ENCODE measurements around the gene FAM76A. TPM values are rescaled to one million over a fixed set of nuclear protein-coding genes. Genes with fewer than 3 reads are reported as not detected.

The FAM76A gene
- total RNA-seq, 4 donors from 2014 or later, result 17.4 to 30.0 (median 20.0) TPM

DNA sequence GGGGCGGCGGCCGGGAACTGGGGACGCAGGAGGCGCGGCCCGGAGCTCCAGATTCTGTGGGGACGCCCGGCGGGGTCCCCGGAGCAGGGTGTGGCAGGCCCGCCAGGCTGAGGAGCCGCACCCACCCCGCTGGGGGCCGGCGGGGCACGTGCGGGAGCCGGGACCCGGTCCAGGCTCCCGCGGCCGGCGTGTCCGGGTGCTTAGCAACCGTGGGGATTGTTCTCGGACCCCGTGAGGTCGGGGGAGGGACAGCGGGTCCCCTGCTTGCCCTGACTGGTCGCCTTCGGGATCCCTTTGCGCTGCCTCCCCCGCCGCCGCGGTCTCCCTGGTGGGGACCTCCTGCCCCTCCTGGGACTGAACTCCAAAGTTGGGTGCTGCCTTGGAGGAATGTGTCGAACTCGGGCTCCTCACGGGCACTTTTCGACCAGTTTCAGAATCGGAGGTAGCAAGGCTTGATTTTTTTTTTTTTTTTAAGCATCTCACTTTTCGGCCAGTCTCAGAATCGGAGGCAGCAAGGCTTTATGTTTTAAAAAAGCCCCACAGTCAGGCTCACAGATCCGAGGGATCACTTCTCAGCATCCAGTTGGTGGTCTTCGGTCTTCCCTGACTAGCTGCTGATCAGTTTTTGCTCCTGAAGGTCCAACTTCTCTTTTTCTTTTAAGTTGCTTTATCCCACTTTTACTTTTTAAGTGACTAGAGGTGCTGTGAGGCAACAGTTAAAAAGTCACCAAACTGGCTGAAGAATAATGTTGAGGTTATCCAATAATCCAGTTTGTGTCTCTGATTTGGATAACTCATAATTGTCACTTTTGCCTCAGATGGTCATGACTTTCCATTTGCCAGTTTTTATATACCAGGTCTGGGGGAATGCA, 648 bp downstream of the FAM76A start:
- TF ChIP-seq, protein P1, sequence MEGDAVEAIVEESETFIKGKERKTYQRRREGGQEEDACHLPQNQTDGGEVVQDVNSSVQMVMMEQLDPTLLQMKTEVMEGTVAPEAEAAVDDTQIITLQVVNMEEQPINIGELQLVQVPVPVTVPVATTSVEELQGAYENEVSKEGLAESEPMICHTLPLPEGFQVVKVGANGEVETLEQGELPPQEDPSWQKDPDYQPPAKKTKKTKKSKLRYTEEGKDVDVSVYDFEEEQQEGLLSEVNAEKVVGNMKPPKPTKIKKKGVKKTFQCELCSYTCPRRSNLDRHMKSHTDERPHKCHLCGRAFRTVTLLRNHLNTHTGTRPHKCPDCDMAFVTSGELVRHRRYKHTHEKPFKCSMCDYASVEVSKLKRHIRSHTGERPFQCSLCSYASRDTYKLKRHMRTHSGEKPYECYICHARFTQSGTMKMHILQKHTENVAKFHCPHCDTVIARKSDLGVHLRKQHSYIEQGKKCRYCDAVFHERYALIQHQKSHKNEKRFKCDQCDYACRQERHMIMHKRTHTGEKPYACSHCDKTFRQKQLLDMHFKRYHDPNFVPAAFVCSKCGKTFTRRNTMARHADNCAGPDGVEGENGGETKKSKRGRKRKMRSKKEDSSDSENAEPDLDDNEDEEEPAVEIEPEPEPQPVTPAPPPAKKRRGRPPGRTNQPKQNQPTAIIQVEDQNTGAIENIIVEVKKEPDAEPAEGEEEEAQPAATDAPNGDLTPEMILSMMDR (IDR thresholded peaks at IDR 0.05), result no peak
- ATAC-seq (ENCODE audit: low FRiP score), result peak; percentile 8
- no peak for DNase-seq (ENCODE audit: low spot score)

DNA sequence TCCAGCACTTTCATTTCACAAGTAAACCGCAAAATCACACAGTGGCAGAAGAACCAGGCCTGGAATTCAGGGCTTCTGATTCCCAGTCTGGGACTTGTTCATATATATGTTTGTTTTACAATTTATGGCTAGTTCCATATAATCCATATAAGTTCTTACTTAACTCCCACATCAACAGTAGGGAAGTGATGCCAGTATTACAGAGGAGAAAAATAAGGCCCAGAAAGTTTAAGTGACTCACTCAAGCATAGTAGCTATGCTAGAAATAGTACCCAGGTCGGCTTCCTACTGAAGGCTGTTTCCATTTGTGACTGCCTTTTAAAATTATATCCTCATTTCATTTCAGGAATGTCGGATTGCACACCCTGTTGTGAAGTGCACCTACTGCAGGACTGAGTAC, 1.4 kb downstream of the FAM76A start:
- no peak for DNase-seq (ENCODE audit: low spot score)
- no peak for ATAC-seq (ENCODE audit: low FRiP score)
- TF ChIP-seq, protein P1 (IDR thresholded peaks at IDR 0.05), result no peak

DNA sequence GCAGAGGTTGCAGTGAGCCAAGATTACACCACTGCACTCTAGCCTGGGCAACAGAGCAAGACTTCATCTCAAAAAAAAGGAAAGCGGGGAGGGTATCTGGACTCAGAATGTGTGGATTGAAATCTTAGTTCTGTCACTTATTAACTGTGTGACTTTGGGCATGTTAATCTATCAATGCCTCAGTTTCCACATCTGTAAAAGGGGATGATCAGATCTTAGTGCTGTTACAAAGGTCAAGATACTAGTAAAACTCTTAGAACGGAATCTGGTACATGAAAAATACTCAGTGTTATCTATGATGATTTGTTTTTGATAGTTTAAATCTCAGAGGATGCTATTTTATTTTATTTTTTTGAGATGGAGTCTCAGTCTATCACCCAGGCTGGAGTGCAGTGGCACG, 10.5 kb downstream of the FAM76A start:
- TF ChIP-seq, protein P1 (IDR thresholded peaks at IDR 0.05), result no peak
- no peak for DNase-seq (ENCODE audit: low spot score)
- no peak for ATAC-seq (ENCODE audit: low FRiP score)

DNA sequence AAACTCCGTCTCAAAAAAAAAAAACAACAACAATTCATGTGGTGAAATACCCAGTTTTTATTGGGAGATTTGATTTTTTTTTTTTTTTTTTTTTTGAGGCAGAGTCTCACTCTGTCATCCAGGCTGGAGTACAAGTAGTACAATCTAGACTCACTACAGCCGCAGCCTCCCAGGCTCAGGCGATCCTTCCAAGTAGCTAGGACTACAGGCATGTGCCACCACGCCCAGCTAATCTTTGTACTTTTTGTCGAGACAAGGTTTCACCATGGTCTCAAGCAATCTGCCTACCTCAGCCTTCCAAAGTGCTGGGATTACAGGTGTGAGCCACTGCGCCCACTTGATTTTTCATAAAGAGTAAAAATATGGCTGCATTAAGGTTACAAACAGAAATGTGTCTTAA, 15.4 kb downstream of the FAM76A start:
- ATAC-seq (ENCODE audit: low FRiP score) (no peak), DNase-seq (ENCODE audit: low spot score) (no peak)
- TF ChIP-seq, protein P1 (IDR thresholded peaks at IDR 0.05), result no peak

DNA sequence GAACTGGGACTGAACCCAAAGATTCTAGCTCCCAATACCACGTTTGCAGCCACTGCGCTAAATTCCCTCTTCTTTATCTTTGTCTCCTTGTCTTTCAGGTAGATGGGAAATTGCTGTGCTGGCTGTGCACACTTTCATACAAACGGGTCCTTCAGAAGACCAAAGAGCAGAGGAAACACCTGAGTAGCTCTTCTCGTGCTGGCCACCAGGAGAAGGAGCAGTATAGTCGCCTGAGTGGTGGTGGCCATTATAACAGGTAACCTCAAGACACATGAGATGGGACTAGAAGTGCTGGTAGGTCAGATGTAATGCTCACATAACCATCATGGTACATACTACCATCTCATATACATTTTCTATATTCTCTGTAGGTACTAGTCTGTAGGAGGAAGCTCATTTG, 18.8 kb downstream of the FAM76A start:
- DNase-seq (ENCODE audit: low spot score) (no peak), ATAC-seq (ENCODE audit: low FRiP score) (no peak)
- TF ChIP-seq, protein P1 (IDR thresholded peaks at IDR 0.05), result no peak

DNA sequence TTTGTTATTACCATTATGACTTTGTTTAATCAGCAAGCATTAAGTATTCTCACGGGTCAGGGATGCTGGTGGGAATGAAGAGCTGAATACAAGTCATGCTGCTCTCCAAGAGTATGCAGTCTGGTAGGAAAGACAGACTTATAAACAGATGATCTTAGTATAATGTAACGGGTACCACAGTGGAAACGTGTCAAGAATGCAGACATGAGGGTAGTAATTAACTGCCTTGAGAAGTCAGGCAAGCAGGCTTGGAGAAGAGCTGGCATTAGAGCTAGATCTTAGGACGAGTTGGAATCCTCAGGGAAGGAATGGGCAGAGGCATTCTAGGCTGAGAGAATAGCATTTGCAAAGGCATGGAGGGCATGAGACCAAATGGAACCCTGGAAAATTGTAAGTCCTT, 19.7 kb downstream of the FAM76A start:
- DNase-seq (ENCODE audit: low spot score), result no peak
- TF ChIP-seq, protein P1 (IDR thresholded peaks at IDR 0.05), result no peak
- ATAC-seq (ENCODE audit: low FRiP score), result no peak

DNA sequence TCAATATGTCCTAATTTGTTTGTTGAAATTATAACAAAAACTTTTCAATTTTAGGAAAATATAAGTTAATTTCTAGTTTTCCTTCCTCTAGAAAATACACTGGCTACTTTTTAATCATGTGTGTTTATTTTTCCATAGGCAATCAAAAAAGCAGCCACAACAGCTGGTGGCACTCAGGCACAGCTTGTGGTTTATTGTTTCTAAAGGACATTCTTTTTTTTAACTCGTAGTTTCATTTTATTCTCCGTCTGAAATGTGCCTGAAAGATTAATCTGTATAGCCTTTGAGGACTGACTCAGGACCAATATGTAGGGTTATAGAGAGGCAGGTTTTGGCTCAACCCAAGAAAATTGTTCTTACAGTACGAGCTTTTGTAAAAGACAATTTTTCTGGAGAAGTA, 26.6 kb downstream of the FAM76A start:
- ATAC-seq (ENCODE audit: low FRiP score) (no peak), DNase-seq (ENCODE audit: low spot score) (no peak)
- TF ChIP-seq, protein P1 (IDR thresholded peaks at IDR 0.05), result no peak

All from omental fat pad (tissue), 4 donors.